ENCODE results near the gene RAB9B. TPM values are rescaled to one million over a fixed set of nuclear protein-coding genes. Genes with fewer than 3 reads are reported as not detected.
"Not testable (repeated sequence)": the region's sequence is repeated elsewhere in the genome, so short reads cannot be mapped to it uniquely, and the experiment has no call there.

RAB9B gene
- polyA plus RNA-seq, 1 of the 3 experiments (the other 2 are of a cell fraction): 0.64 TPM

- H3F3A ChIP-seq (replicated peaks; ENCODE audit: insufficient read depth): peaks cover 8% of the 10 kb centered on the region
- ChIA-PET POLR2A (no interaction called here), CTCF (interaction anchor here (0.7 to 1.9 kb wide), 2 partner anchors 21 to 112 kb away, joined by 3 to 7 read pairs; no protein-coding TSS in a partner anchor)
- H3K4me1 ChIP-seq (ENCODE audit: control insufficient read depth in 1 of 2, insufficient read depth in 2 of 2, low read depth in 1 of 2, low read length in 1 of 2): no peaks in the 10 kb centered on the region
- H4K20me1 ChIP-seq (ENCODE audit: insufficient read depth): no peaks in the 10 kb centered on the region
- no peak overlapping the region for H3K9ac ChIP-seq
- H3K9me2 ChIP-seq: no peaks in the 10 kb centered on the region
- peak overlapping the region in 1 of 2 experiments; percentile 46; a peak in 2 of 4 replicates for H3K27ac ChIP-seq (ENCODE audit: low read depth in 2 of 2, low read length in 1 of 2)
- DNase-seq: no peak
- no peaks in the 10 kb centered on the region for H3K27me3 ChIP-seq (ENCODE audit: insufficient read depth)
- no peak overlapping the region for H3K4me3 ChIP-seq (ENCODE audit: low read depth in 2 of 2, low read length in 1 of 2)
- TF ChIP-seq TCF12 (IDR thresholded peaks at IDR 0.05) (peak; percentile 55; the same call in 1 of the 2 replicates), SIN3A (IDR thresholded peaks at IDR 0.05; ENCODE audit: borderline replicate concordance, low read depth, low read length) (no peak), JUND (IDR thresholded peaks at IDR 0.05) (peak; percentile 56), GATA2 (CRISPR knock-in tag; IDR thresholded peaks at IDR 0.05) (no peak), ZBTB33 (IDR thresholded peaks at IDR 0.05; ENCODE audit: borderline replicate concordance, low read depth) (no peak), YY1 (IDR thresholded peaks at IDR 0.05; ENCODE audit: low read depth) (no peak), RCOR1 (IDR thresholded peaks at IDR 0.05; ENCODE audit: low read length) (no peak), RFX5 (IDR thresholded peaks at IDR 0.05; ENCODE audit: low read length) (no peak), FOSL2 (IDR thresholded peaks at IDR 0.05; ENCODE audit: borderline replicate concordance, low read depth) (no peak), NFIC (IDR thresholded peaks at IDR 0.05; ENCODE audit: borderline replicate concordance) (no peak), TEAD4 (IDR thresholded peaks at IDR 0.05; ENCODE audit: borderline replicate concordance, insufficient read depth) (0 out of 2 replicates have a peak, but pooled peaks have one; percentile 35), POLR2AphosphoS5 (IDR thresholded peaks at IDR 0.05; ENCODE audit: low read depth, low read length) (no peak), EZH2phosphoT487 (IDR thresholded peaks at IDR 0.05; ENCODE audit: borderline replicate concordance, low read depth) (no peak), NRF1 (IDR thresholded peaks at IDR 0.05; ENCODE audit: low read depth, low read length) (no peak), MXI1 (IDR thresholded peaks at IDR 0.05; ENCODE audit: low read depth, low read length) (no peak), RAD21 (IDR thresholded peaks at IDR 0.05; ENCODE audit: low read length) (no peak), FOXM1 (IDR thresholded peaks at IDR 0.05; ENCODE audit: low read depth) (no peak), EP300 (IDR thresholded peaks at IDR 0.05; ENCODE audit: borderline replicate concordance in 1 of 2, low read depth in 1 of 2, low read length in 1 of 2) (peak in 1 of 2 experiments; percentile 56; a peak in 2 of 4 replicates)
- H3K4me2 ChIP-seq: no peak overlapping the region
- no peaks in the 10 kb centered on the region for H3K9me3 ChIP-seq
- no peak overlapping the region for H2AFZ ChIP-seq (ENCODE audit: low read depth)
- H3K36me3 ChIP-seq (replicated peaks in 1 of 2; ENCODE audit: control insufficient read depth in 1 of 2, insufficient read depth in 2 of 2, low read length in 1 of 2): no peaks in the 10 kb centered on the region
- no peaks in the 10 kb centered on the region for H3K79me2 ChIP-seq (ENCODE audit: insufficient read depth)
Observed at GRCh38 chrX:103823591-103823990, 8.5 kb downstream of the RAB9B start.

GRCh38 chrX:103820802-103821201 is 11.3 kb downstream of the RAB9B start:
- POLR2A ChIA-PET; H3K9me2 ChIP-seq; H3K79me2 ChIP-seq (ENCODE audit: insufficient read depth); H3K9me3 ChIP-seq; H3K27me3 ChIP-seq (ENCODE audit: insufficient read depth); H3K4me3 ChIP-seq (ENCODE audit: low read depth in 2 of 2, low read length in 1 of 2); H2AFZ ChIP-seq (ENCODE audit: low read depth); H3K4me1 ChIP-seq (ENCODE audit: control insufficient read depth in 1 of 2, insufficient read depth in 2 of 2, low read depth in 1 of 2, low read length in 1 of 2); H3K27ac ChIP-seq (ENCODE audit: low read depth in 2 of 2, low read length in 1 of 2); H3K4me2 ChIP-seq; H3K9ac ChIP-seq; H3F3A ChIP-seq (replicated peaks; ENCODE audit: insufficient read depth); H4K20me1 ChIP-seq (ENCODE audit: insufficient read depth); CTCF ChIA-PET; H3K36me3 ChIP-seq (replicated peaks in 1 of 2; ENCODE audit: control insufficient read depth in 1 of 2, insufficient read depth in 2 of 2, low read length in 1 of 2); DNase-seq: not testable (repeated sequence)
- WGBS (ENCODE audit: low lambda C conversion rate): 61% methylated on average over 1 of the region's 6 CpGs
